HL-60 (cell line): ENCODE results near the gene RAP1A.

Experiments
- CTCF ChIP-seq: IDR thresholded peaks from one replicate; pipeline ENCODE4 v1.5.1; 2011; ENCODE audit warnings: low read length, control low read depth, inconsistent platforms; ENCODE audit not compliant: insufficient read depth
- GABPA ChIP-seq: IDR thresholded peaks from 2 replicates; pipeline ENCODE4 v1.6.1; 2012; ENCODE audit warnings: low read depth
- POLR2AphosphoS5 ChIP-seq: IDR thresholded peaks from 2 replicates; pipeline ENCODE4 v1.6.1; 2012; ENCODE audit warnings: low read depth
- TF ChIP-seq, protein P1 (sequence below): IDR thresholded peaks from 2 replicates; pipeline ENCODE4 v1.6.1; 2012; ENCODE audit warnings: low read depth; ENCODE audit not compliant: insufficient replicate concordance

DNA sequence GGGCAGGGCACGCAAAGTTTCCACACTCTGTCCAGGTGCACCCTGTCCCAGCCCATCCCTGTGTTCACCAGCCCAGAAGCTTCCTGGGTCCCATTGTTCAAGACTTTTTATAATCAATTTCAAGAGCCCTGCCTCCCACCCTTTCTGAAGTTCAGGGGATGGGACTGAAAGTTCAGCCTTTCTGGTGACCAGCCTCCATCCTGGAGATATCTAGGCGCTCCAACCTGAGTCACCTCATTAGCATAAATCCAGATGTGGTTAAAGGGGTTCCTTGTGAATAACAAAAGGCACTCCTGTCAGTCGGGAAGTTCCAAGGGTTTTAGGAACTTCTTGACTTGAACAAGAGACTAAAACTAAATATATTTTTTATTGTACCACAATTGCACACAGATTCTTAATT lies 48.4 kb upstream of the RAP1A start:
- TF ChIP-seq, protein P1, sequence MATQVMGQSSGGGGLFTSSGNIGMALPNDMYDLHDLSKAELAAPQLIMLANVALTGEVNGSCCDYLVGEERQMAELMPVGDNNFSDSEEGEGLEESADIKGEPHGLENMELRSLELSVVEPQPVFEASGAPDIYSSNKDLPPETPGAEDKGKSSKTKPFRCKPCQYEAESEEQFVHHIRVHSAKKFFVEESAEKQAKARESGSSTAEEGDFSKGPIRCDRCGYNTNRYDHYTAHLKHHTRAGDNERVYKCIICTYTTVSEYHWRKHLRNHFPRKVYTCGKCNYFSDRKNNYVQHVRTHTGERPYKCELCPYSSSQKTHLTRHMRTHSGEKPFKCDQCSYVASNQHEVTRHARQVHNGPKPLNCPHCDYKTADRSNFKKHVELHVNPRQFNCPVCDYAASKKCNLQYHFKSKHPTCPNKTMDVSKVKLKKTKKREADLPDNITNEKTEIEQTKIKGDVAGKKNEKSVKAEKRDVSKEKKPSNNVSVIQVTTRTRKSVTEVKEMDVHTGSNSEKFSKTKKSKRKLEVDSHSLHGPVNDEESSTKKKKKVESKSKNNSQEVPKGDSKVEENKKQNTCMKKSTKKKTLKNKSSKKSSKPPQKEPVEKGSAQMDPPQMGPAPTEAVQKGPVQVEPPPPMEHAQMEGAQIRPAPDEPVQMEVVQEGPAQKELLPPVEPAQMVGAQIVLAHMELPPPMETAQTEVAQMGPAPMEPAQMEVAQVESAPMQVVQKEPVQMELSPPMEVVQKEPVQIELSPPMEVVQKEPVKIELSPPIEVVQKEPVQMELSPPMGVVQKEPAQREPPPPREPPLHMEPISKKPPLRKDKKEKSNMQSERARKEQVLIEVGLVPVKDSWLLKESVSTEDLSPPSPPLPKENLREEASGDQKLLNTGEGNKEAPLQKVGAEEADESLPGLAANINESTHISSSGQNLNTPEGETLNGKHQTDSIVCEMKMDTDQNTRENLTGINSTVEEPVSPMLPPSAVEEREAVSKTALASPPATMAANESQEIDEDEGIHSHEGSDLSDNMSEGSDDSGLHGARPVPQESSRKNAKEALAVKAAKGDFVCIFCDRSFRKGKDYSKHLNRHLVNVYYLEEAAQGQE: no peak
- no peak for TF ChIP-seq CTCF
- no peak for TF ChIP-seq GABPA
- no peak for TF ChIP-seq POLR2AphosphoS5
